Heart right ventricle (tissue), 16 donors: ENCODE results near the gene B3GNT5. TPM values are rescaled to one million over a fixed set of nuclear protein-coding genes. Genes with fewer than 3 reads are reported as not detected.
"Not testable (repeated sequence)": the region's sequence is repeated elsewhere in the genome, so short reads cannot be mapped to it uniquely, and the experiment has no call there.

ENCODE experiments used
- ATAC-seq, 8 donors: fragments of 200-7000 bp; cut with Tn5 transposase; one replicate each; pipeline ENCODE4 v1.9.1; 2020; ENCODE audit warnings: mild to moderate bottlenecking in 8 of 8, moderate library complexity in 8 of 8, moderate number of reproducible peaks in 1 of 8
- DNase-seq, 2 donors: peaks; one replicate each; pipeline ENCODE4 v3.0.0-alpha.2; 2020
- H3K27ac ChIP-seq, 10 donors: fragments of 200-600 bp; sonication (generic) in 2 of 10; one replicate each; pipeline versions ENCODE4 v1.5.0 to v1.8.0; 2020 to 2022; ENCODE audit warnings: mild to moderate bottlenecking in 3 of 10
- H3K27me3 ChIP-seq, 7 donors: fragments of 200-600 bp; one replicate each; pipeline ENCODE4 v1.8.0; 2021 to 2022; ENCODE audit warnings: mild to moderate bottlenecking in 2 of 7
- H3K36me3 ChIP-seq, 9 donors: fragments of 200-600 bp; sonication (generic) in 1 of 9; one replicate each; pipeline versions ENCODE4 v1.5.0 to v1.8.0; 2020 to 2022; ENCODE audit warnings: mild to moderate bottlenecking in 2 of 9
- H3K4me1 ChIP-seq, 9 donors: fragments of 200-600 bp; sonication (generic) in 1 of 9; one replicate each; pipeline versions ENCODE4 v1.5.0 to v1.8.0; 2020 to 2022; ENCODE audit warnings: mild to moderate bottlenecking in 4 of 9
- H3K4me3 ChIP-seq, 10 donors: fragments of 200-600 bp; sonication (generic) in 2 of 10; one replicate each; pipeline versions ENCODE4 v1.5.0 to v1.8.0; 2020 to 2022; ENCODE audit warnings: mild to moderate bottlenecking in 7 of 10, moderate library complexity in 2 of 10
- H3K9me3 ChIP-seq, 11 donors: fragments of 200-600 bp in 10 of 11; sonication (generic) in 2 of 11; one replicate each; pipeline versions ENCODE4 v1.5.0 to v1.8.0; 2013 to 2022; ENCODE audit warnings: mild to moderate bottlenecking in 2 of 11, control low read depth in 1 of 11, moderate library complexity in 1 of 11
- WGBS, 2 donors: extraction: QIAGEN DNeasy Blood & Tissue Kit; methylation state at CpG; one replicate each; pipeline ENCODE4 v1.1.7; 2013; ENCODE audit warnings: inconsistent platforms in 1 of 2; 5-methylcytosine and 5-hydroxymethylcytosine counted together
- intact Hi-C, 10 donors: fragments of 100-400 bp; cut with DNase I; formaldehyde crosslinking; loops; one replicate each; pipeline versions ENCODE4 v1.11.1 to v1.14.2; 2022
- polyA plus RNA-seq, 2 donors: library from polyadenylated mRNA; stranded (reverse); fragments of 200-250 nt; gene quantifications; one replicate each; pipeline ENCODE4 v1.2.3, GENCODE V29; 2013
- total RNA-seq, 10 donors: library from RNA; stranded (reverse); fragmentation: NEBNext Ultra II Directional in 3 of 10; extraction: Animal tissue kit (Norgen Biotek cat#: 25700) in 3 of 10; gene quantifications; one replicate each; pipeline versions ENCODE4 v1.2.1 to v1.2.4, GENCODE V29; 2021 to 2023
- TF ChIP-seq, protein P1 (sequence below), 9 donors: fragments of 200-600 bp; sonication (generic) in 2 of 9; IDR thresholded peaks; one replicate each; pipeline versions ENCODE4 v1.5.0 to v1.8.0; 2021 to 2022; ENCODE audit warnings: antibody characterized with exemption in 9 of 9, mild to moderate bottlenecking in 5 of 9, moderate library complexity in 1 of 9
- donor health status: Arrhythmogenic right ventricular cardiomyopathy.
- donor health status: ischemic (EF 13 %, LVEDD 7.1; RV severe dilation, severe dysfunction).
- donor health status: healthy with polysubstance abuse.
- donor health status: DM: no; HTN: yes; CAD: no.
- donor health status: DM: no; HTN: no; CAD: no.
- donor health status: ischemic (EF 25% LVEDD 6.9; RV normal size, moderate dysfunction).
- donor health status: ischemic (EF 25% LVEDD 5.7; RV mildly dilated, moderate dysfunction).
- donor health status: healthy.
- donor health status: DM: yes; HTN: yes; CAD: no.
- donor health status: Ischemic cardiomyopathy.
- donor health status: ischemic (EF 35%, LVEDD 5.7; RV mildly dilated, moderate dysfunction).
- donor health status: nonischemic (EF 11% LVEDD 7.7; RV severe dilation, severe dysfunction).
- donor health status: DM: yes; HTN: yes; CAD: no.
- donor health status: PGD.
- donor health status: ischemic (EF 29% LVEDD 5.4; RV normal size, mild dysfunction).
- donor health status: nonischemic (EF 23%, LVEDD 6.1; RV moderate dilation, normal function).

The B3GNT5 gene
- total and polyA plus RNA-seq, 12 donors: 1.7 to 9.0 (median 4.6) TPM

DNA sequence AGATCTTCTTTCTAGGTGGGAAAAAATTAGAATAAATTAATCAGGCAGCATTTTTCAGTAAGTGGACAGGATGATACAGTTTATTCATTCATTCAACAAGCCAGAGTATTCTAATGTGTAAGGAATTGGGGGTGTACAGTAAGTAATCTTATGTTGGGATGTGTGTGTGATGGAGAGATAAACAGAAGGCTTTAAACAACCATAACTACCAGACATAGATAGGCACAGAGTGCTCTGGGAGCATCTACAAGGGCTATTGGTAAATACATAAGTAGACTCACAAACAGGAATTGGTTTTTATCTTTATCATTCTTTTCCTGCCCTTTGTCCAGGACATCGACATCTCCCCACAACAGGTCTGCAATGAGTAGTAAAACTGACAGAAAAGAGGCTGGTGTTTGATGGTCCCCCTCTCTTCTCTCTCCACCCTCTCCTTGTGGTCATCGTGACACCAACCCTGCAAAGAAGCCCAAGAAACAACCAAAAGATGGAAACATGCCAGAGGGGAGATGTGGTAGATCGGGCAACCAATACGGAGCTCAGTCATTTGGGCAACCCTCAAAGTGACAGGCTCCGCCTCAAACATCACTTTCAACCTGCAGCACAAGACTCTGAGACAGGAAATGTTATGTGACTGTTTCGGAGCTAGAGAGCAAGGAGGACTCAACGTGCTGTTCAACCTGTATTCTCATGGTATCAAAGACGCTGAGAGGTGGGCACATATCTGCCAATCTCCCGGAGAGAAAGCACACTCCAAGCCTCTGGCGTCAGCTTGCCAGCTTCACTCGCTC, 28.7 kb upstream of the B3GNT5 start:
- no peaks in the 10 kb centered on the region for H3K27me3 ChIP-seq
- no peaks in the 10 kb centered on the region for H3K4me1 ChIP-seq
- WGBS, 2 donors: 76 to 84% methylated on average over 11 of the region's 11 CpGs
- TF ChIP-seq, protein P1, sequence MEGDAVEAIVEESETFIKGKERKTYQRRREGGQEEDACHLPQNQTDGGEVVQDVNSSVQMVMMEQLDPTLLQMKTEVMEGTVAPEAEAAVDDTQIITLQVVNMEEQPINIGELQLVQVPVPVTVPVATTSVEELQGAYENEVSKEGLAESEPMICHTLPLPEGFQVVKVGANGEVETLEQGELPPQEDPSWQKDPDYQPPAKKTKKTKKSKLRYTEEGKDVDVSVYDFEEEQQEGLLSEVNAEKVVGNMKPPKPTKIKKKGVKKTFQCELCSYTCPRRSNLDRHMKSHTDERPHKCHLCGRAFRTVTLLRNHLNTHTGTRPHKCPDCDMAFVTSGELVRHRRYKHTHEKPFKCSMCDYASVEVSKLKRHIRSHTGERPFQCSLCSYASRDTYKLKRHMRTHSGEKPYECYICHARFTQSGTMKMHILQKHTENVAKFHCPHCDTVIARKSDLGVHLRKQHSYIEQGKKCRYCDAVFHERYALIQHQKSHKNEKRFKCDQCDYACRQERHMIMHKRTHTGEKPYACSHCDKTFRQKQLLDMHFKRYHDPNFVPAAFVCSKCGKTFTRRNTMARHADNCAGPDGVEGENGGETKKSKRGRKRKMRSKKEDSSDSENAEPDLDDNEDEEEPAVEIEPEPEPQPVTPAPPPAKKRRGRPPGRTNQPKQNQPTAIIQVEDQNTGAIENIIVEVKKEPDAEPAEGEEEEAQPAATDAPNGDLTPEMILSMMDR (IDR thresholded peaks at IDR 0.05): no peak
- H3K4me3 ChIP-seq: no peak overlapping the region
- ATAC-seq: no peak
- no peaks in the 10 kb centered on the region for H3K9me3 ChIP-seq
- H3K27ac ChIP-seq: no peak overlapping the region
- no peaks in the 10 kb centered on the region for H3K36me3 ChIP-seq
- no peak for DNase-seq
- intact Hi-C loops: no loop called here

DNA sequence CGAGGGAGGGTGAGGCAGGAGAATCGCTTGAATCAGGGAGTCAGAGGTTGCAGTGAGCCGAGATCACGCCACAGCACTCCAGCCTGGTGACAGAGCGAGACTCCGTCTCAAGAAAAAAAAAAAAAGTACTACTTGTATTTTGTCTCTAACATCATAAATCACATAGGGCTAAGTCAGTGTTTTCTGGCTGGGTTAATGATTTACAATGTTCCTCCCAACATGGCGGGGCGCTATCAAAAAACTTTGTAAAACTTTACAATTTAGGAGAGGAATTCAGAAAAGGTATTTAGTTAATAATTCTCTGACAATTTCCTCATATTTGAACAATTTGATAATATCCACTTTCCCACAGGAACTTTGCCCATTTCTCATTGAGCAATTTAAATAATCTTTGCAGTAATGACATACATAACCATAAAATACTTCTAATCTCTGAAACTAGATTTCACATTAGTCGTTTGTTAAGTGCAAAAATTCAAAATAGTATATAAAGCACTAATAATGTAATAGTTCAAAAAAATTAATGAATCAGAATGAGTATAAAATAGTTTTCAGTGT, 26.6 kb upstream of the B3GNT5 start:
- no peaks in the 10 kb centered on the region for H3K9me3 ChIP-seq
- H3K4me1 ChIP-seq: no peaks in the 10 kb centered on the region
- no peak for ATAC-seq
- no peak overlapping the region for H3K27ac ChIP-seq
- no peaks in the 10 kb centered on the region for H3K27me3 ChIP-seq
- TF ChIP-seq, protein P1 (IDR thresholded peaks at IDR 0.05): no peak
- no peaks in the 10 kb centered on the region for H3K36me3 ChIP-seq
- intact Hi-C loops: no loop called here
- H3K4me3 ChIP-seq: no peak overlapping the region
- 94 to 95% methylated on average over 9 of the region's 9 CpGs for WGBS, 2 donors
- DNase-seq: no peak

DNA sequence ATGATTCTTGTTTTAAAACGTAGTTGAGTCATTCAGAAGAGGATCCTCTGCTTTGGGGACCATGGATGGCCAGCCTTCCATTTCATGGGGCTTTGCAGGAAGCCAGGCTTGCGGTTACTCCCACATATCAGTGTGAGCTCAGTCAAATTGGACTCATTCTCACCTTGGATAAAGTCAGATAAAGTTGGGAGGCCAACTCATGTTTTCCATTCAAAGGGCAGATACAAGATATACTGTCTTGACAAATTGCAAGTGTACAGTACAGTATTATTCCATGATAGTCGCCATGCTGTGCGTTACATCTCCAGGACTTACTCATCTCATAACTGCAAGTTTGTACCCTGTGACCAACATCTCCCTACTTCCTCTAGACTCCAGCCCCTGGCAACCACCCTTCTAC, 25.5 kb upstream of the B3GNT5 start:
- Histone ChIP-seq H3K27me3 (no peaks in the 10 kb centered on the region), H3K27ac (no peak overlapping the region), H3K36me3 (no peaks in the 10 kb centered on the region), H3K9me3 (no peaks in the 10 kb centered on the region), H3K4me1 (no peaks in the 10 kb centered on the region), H3K4me3 (no peak overlapping the region)
- ATAC-seq (no peak), DNase-seq (no peak)
- intact Hi-C loops: no loop called here
- 89% methylated on average over 4 of the region's 4 CpGs for WGBS, 2 donors
- TF ChIP-seq, protein P1 (IDR thresholded peaks at IDR 0.05): no peak

DNA sequence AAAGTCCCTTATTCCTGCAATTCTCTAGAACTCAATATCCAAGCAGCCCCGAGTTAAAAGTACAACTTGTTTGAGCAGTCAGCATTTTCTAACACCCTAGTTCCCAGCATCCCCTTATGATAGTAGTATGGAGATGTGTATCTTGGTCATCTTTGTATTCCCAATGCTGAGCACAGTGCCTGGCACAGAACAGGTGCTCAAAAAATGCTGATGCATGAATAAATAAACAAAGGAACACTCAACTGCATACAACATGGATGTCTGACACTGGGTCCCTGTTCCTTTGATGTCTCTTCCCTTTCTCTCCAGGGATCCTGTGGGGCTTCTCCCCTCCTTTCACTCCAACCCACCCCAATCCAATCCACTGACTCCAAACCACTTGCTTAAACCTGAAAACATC, 23.9 kb upstream of the B3GNT5 start:
- H3K27me3 ChIP-seq: no peaks in the 10 kb centered on the region
- H3K36me3 ChIP-seq: no peaks in the 10 kb centered on the region
- no peaks in the 10 kb centered on the region for H3K9me3 ChIP-seq
- no peak overlapping the region for H3K4me3 ChIP-seq
- DNase-seq: no peak
- no peak for ATAC-seq
- 95 to 97% methylated on average over 1 of the region's 1 CpG for WGBS, 2 donors
- intact Hi-C loops: no loop called here
- TF ChIP-seq, protein P1 (IDR thresholded peaks at IDR 0.05): no peak
- H3K4me1 ChIP-seq: peaks cover 0 to 9% (median 0%) of the 10 kb centered on the region in 9 donors
- H3K27ac ChIP-seq: no peak overlapping the region

DNA sequence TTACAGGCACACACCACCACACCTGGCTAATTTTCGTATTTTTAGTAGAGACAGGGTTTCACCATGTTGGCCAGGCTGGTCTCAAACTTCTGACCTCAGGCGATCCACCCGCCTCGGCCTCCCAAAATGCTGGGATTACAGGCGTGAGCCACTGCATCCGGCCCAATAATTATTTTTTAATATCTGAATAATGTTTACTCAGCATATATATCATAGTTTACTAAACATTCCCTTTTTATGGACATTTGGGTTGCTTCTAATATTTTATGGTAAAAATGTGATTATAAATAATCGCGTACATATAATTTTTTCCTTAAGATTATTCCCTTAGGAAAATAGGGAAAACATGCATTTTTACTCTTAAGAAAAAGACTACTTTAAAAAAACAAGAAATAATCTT, 22.8 kb upstream of the B3GNT5 start:
- H3K4me3 ChIP-seq, H3K27ac ChIP-seq, intact Hi-C loops, H3K27me3 ChIP-seq, DNase-seq, H3K9me3 ChIP-seq, H3K36me3 ChIP-seq, ATAC-seq: not testable (repeated sequence)
- 97% methylated on average over 8 of the region's 8 CpGs for WGBS, 2 donors
- peaks cover 0 to 12% (median 0%) of the 10 kb centered on the region in 9 donors for H3K4me1 ChIP-seq
